Embryonic facial prominence (tissue), 1 donor: ENCODE results near the gene CLDN10.
"Not testable (repeated sequence)": the region's sequence is repeated elsewhere in the genome, so short reads cannot be mapped to it uniquely, and the experiment has no call there.

Source experiments
- DNase-seq: peaks from one replicate; pipeline ENCODE4 v3.0.0-alpha.2; 2016; ENCODE audit errors: extremely low spot score

CLDN10 gene, protein sequence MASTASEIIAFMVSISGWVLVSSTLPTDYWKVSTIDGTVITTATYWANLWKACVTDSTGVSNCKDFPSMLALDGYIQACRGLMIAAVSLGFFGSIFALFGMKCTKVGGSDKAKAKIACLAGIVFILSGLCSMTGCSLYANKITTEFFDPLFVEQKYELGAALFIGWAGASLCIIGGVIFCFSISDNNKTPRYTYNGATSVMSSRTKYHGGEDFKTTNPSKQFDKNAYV

DNA sequence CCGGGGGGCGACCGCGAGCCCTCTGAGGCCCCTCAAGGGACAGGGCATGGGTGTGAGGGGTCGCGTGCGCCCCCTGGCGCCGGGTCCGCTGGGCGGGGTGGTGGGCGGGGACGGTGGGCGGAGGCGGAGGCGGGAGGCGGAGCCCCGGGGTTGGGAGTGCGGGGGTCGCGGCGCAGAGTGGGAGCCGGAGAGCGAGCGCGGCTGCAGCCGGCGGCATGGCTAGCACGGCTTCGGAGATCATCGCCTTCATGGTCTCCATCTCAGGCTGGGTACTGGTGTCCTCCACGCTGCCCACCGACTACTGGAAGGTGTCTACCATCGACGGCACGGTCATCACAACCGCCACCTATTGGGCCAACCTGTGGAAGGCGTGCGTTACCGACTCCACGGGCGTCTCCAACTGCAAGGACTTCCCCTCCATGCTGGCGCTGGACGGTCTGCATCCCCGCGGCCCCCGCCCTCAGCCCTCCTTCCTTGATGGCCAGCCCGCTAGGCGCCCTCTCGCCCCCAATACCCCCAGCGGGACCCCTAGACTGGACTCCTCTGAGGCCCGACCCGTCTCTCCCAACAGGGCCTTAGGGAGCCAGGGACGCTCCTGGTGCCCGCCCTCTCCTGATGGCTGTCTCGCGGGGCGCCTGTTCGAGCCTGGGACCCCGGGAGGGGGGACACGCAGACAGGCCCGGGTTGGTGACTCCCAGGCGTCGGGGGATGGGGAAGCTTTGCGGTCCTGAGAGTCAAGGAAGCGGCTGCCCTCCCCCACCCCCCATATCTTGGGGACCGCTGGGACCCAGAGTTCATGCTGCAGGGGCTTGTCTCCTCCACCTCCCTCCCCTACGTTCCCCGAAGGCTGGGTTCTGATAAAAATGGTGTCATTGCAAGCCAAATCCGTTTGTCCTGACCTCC is at the start of gene CLDN10:
TSS of gene CLDN10 (plus strand) at position 182 of the 903 bp plus-strand sequence. CDS start at position 216, 34 bp downstream.
- DNase-seq, result no peak

DNA sequence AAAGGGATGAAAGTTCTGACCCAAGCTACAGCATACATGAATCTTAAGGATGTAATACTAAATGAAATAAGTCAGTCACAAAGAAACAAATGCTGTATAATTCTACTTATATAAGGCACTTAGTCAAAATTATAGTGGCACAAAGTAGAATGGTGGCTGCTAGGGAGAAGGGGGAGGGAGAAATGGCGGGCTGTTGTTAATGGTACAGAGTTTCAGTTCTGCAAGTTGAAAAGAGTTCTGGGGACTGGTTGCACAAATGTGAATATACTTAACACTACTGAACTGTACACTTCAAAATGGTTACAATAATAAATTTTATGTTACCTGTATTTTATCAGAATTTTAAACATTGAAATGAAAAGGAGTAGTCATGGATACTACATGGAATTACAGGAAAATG is 48.9 kb upstream of the CLDN10 start:
- no peak for DNase-seq

DNA sequence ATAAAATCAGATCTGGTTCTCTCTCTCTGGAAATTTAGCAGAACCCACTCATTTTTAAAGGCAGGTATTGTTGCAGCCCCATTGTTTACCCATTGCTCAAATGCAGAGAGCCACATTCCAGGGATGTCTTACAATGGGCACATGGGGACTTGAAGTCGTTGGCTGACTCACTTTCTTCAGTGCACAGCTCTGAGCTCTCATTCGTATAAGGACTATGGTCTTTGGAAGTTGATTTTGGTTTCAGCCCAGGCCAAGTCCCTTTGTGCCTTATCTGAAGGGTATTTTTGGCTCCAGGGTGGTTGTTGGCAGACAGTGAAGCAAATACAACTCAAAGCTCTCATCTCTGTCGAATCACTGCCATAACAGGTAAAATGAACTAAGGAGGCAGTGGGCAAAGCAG is 47.3 kb upstream of the CLDN10 start:
- no peak for DNase-seq

DNA sequence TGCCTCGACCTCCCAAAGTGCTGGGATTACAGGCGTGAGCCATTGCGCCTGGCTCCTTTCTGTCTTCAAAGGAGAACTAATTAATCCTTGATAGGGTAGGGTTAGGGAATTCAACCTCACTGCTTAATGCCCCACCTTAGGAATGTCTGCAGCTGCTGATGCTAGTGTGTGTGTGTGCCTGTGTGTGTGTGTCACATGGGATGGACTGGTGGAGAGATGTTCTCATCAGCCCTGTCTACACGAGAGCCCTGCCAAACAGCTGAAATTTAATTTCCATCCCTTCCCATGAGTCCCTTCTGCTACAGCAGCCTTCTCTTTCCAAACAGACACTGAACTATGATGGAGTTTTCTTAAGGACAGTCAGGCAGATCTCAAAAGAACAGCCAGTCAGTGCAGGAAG is 46.5 kb upstream of the CLDN10 start:
- DNase-seq, result no peak

DNA sequence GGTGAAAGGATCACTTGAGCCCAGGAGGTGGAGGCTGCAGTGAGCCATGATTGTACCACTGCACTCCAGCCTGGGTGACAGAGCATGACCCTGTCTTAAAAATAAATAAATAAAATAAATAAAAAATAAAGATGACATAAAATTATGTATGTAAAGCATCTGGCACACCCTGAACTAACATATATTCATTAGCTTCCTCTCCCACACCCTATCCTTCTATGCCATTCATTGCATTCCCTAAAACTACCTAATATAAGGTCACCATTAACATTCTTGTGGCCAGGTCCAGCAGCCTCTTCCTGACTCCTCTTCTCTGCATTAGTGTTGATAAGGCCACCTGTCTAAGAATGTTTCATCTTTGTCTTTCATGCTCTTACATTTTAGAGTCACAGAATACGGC is 44.5 kb upstream of the CLDN10 start:
- no peak for DNase-seq

DNA sequence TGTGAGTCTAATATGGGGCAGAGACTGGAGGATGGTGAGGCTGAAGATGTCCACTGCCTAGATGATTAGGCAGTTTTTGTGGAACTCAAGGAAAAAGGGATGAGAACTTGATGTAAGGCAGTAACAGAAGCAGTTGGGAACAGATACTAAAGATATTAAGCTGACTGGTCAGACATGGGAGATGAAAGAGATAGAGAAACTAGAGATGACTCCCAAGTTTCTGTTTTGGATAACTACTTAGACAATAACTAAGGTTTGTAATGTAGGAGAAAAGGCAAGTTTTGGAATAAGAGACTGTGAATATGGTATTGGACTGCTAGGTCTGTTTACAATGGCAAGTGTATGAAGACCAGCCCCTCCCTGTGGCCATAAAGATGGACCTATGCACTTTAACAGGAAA is 43.5 kb upstream of the CLDN10 start:
- no peak for DNase-seq

DNA sequence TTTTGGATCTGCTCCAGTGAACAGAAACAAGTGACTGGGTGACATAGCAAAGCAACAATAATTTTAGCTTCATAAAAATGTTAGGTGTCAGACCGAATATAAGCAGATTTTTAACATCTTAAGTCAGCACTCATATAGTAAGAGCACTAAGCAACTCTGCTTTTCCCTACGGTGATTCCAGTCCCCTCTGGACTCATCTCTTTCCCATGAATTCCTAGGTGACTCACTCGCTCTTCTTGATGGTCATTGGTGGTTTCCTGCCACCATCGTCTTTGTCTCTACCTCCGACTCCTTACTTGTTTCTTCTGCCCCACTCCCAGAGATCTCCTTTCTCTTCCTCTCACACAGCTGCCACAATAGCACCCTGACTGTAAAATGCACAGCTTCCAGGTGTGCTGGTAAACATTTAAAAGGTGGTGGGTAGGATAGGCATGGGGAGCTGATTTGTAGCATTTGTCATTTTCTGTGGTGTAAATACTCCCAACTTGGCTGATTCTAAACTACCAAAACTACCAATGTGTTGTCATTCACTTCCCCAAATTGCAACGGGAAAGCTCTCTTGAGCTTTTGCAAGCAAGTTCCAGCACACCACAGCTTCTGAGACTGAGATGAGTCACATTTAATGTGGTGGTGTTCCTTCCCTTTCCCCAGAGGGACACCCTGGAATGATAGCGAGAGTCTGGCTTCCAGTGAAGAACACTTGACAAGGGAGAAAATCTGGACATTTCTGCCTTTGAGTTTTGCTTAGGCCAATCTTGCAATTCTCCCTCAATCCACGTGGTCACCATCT is 42.8 kb upstream of the CLDN10 start:
- DNase-seq, result no peak

DNA sequence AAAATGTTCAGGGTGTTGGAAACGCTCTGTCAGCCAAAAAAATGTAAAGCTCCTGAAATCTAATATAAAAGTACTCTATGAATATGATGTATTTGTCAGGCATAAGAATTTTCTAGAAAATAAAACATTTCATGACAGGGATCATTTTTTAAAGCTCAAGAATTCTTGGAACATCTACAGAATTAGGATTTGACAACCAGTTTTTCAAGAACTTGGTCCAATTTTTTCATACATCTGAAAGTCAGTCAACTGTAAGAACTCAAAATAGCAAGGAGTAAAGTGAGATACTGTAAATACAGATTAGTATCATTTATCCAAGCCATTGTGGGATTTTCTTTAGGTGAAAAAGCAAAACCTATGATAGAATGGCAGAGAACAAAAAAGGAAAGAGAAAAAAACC is 41.6 kb upstream of the CLDN10 start:
- no peak for DNase-seq

DNA sequence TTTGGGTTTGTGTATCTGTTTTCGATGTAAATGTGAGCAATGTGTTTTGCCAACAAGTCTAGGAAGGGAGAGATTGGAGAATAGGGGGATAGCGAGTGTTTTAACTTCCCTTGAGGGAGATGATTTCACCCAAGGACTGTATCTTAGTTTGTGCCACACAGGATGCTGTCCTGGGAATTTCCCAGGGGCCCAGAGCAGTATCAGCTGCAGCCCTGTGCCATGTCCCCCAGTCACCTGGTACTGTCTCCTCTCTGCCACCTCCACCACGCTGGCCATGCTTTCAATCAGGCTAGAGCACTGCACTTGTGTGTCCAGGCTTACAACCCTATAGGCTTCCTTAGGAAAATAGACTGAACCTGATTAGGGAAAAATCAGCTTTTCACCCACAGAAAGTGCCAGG is 40.1 kb upstream of the CLDN10 start:
- no peak for DNase-seq

DNA sequence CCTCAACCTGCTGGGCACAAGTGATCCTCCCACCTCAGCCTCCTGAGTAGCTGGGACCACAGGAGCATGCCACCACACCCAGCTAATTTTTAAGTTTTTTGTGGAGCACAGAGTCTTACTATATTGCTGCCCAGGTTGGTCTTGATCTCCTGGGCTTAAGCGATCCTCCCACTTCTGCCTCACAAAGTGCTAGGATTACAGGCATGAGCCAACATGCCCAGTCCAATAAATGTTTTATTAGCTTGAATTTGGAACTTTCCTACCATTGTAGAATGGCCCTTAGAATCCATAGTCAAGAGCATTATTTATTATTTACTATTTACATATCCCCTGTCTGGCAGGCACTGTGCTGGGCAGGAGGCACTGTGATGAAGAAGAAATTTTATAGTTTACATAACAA is 39.6 kb upstream of the CLDN10 start:
- no peak for DNase-seq

DNA sequence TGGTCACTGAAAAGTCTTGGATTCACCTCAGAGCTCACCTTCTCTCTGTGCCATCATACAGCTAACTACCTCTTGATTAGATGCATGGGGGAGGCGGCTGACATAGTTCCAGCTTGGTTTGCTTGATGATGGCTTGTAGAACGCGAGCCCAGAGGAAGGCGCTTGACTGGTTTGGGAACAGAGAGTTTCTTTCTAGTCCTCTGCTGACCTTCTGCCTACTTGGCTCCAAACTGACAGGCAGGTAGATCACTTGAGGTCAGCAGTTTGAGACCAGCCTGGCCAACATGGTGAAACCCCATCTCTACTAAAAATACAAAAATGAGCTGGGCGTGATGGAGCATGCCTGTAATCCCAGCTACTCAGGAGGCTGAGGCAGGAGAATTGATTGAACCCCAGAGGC is 36.9 kb upstream of the CLDN10 start:
- DNase-seq, result not testable (repeated sequence)

DNA sequence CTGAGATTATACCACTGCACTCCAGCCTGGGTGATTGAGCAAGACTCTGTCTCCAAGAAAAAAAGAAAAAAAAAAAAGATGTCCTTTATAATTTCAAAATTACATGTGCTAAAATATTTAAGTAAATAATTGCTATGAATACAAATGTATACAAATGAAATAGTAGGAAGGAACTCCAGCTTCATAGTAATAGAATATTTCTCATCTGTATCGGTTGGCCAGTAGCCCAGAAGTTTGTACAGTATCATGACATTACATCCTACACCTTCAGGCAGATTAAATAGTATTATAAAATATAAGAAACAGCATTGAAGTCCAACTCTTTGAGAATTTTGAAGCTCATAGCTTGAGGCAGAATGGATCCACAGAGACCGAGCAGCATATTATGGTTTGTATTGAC is 36.5 kb upstream of the CLDN10 start:
- no peak for DNase-seq

DNA sequence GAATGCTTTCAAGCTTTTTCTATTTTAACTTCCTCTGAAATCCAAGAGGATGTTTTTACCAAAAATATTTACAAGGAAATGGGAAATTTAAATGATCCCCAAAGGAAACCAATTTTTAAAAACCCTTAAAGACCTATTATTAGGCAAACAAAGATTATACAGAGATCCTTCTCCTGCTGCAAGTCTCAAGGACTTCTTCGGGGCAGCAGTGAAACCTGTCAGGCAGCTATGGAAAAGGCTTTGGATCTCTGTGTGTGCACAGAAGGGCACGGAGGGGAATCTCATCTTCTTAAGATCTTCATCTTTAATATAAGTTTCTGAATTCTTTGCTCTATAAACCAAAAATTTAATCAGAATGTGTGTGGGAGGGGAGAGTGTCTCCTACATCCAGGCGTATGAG is 36.0 kb upstream of the CLDN10 start:
- no peak for DNase-seq

DNA sequence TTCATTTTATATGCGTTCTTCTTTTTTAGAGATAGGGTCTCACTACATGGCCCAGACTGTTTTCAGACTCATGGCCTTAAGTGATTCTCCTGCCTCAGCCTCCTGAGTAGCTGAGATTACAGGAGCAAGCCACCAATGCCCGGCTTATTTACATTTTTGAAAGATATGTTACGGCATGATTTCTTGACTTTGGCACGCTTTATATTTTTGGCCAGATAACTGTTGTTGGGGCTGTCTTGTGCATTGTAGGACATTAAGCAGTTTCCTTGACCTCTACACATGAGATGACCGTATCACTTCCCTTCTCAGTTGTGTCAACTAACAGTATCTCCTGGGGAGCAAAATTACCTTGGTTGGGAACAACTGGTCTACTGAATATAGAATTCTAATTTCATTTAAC is 28.9 kb upstream of the CLDN10 start:
- DNase-seq, result no peak

DNA sequence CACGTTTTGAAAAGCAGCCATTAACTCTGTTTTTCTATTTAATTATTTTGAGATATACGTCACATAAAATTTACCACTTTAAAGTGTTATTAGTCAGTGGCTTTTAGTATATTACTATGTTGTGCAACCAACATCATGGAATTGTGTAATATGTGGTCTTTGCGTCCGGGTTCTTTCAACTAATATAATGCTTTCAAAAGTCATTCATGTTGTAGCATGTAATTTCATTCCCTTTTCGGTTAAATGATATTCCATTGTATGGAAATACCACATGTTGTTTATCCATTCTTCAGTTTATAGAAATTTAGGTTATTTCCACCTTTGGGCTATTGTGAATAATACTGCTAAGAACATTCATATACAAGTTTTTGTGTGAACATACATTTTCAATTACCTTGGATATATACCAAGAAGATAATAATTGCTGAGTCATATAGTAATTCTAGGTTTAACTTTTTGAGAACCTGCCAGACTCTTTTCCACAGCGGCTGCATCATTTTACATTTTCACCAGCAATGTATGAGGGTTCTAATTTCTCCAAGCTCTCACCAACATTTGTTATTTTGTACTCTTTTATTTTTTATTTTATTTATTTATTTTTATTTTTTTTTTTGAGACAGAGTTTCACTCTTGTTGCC is 28.1 kb upstream of the CLDN10 start:
- no peak for DNase-seq

DNA sequence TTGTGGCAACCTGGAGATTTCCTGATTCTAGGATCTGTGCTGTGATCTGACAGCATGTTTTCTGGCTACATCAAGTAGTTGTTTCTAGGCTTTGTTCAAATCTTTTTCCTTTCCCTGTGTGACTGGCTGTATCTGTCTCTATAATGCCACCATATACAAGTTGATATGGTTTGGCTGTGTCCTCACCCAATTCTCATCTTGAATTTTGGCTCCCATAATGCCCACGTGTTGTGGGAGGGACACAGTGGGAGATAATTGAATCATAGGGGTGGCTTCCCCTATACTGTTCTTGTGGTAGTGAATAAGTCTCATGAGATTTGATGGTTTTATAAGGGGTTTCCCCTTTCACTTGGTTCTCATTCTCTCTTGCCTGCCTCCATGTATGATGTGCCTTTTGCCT is 24.6 kb upstream of the CLDN10 start:
- DNase-seq, result no peak

DNA sequence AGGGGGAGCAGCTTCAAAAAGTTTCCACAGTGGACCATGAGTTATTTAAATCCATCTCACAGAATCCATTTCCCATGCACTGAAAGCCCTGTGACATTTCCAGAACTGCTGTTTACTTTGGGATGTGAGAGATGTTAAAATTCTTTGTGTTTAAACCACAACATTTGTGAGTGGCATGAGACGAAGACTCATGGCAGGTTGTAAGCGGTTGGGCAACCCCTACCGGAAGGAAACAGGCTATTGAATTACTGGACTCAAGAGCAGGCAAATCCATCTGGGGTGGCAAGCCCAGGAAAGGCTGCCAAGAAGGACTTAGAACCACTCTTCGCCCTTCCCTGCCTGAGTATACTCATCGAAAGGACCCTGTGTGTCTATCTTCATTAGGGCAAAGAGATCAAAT is 22.3 kb upstream of the CLDN10 start:
- DNase-seq, result no peak

DNA sequence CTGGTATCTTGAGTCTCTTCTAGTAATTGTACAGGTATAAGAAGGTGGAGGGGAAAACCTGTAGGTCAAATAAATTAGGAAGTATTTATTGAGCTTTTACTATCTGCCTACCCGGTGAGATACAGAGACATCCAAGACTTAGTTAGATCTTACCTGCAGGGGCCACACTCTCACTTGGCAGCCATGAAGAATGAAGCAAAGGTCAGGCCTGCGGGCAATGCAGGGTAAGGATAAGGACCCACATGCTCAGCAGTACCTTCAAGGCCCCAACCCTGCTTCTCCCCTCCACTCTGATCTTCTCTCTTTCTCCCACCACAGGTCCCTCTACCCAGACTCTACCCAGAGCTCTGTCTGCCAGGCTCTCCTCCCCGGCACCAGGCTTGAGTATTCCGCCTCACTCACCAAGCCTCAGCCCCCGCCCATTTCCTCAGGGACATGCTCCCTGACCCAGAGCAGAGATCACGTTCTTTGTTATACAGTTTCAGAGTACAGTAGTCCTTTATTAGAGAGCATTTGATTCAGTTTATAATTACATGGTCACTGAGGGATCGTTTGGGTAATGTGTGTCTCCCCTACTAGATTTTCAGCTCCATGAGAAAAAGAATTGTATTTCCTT is 18.9 kb upstream of the CLDN10 start:
- DNase-seq, result no peak

DNA sequence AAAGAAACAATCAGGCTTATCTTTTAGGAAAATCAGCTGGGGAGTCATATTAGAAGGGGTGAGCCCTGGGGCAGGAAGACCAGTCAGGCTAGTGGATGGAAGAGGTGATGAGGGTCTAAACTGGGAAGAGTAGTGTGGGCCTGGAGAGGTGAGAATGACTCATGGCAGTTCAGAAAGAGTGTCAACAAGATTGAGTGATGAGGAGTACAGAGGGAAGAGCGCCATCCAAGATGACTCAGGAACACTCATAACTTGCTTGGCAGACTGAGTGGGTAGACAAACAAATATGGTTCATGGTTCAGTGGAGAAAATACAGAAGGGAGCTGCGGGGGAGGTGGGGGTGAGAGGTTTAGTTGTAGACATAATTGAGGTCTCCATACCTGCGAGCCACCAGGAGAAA is 17.3 kb upstream of the CLDN10 start:
- DNase-seq, result no peak

DNA sequence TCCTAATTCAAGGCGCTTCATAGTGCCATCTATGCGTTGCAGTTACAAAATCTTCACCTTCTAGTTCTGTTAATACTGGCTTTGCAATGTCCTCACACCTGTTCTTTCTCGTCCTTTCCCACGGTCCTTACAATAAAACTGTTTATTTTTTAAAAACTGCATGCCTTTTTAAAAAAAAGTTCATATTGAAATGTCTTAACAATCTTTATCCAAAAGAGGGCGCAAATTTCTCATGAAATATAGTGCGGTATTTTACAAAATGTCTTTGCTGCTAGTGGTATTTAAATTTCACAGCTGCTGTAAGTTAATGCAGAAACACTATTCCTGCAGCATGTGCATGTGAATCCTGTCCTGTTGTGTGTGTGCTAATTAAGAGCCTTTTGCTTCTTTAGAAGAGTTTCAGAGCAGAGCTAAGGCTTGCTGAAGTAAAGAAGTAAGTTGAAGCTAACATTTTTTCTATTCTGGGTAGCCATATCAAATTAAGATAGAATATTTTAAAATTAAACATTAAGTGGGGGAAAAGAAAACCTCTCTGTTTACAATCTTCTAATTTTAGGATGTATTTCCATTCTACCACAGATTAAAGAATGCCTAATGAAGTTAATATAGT is 15.8 kb upstream of the CLDN10 start:
- no peak for DNase-seq

DNA sequence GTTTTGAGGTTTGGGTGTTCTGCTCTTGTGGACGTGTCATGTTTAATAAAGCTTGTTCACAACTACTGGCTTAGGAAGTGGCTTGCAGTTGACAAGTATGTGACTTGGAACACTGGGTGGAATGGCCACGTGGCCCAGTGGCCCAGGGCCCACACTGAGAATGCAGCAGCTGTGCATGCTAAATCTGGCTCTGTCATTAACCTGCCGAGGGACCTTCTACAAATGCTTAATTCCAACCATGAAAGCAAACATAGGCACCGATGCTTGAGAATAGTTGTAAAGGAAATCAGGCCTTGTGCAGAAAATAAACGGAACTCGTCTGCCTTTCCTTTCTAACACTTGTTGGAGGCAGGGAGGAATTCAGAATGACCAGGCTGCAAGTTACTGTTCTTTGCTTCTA is 11.6 kb upstream of the CLDN10 start:
- DNase-seq, result no peak
